ENCODE measurements around the gene CPXM1. TPM values are rescaled to one million over a fixed set of nuclear protein-coding genes. Genes with fewer than 3 reads are reported as not detected.

CPXM1 gene
- total and polyA plus RNA-seq, 4 donors, result 0.23 to 3.7 (median 3.4) TPM; not detected in 1

GRCh38 chr20:2807019-2807418, 6.6 kb upstream of the CPXM1 start:
- no peaks in the 10 kb centered on the region for H3K36me3 ChIP-seq (ENCODE audit: control insufficient read depth in 1 of 2, insufficient read depth in 2 of 2, low read length in 1 of 2)
- H3K4me1 ChIP-seq (ENCODE audit: control insufficient read depth in 1 of 2, insufficient read depth in 2 of 2, low read length in 2 of 2), result no peaks in the 10 kb centered on the region
- intact Hi-C loops (cut with DNase I), result no loop called here
- no peak overlapping the region for H3K4me3 ChIP-seq (ENCODE audit: low read length in 2 of 2)
- ATAC-seq (ENCODE audit: low FRiP score) (no peak), DNase-seq (no peak)
- H3K27ac ChIP-seq (ENCODE audit: low read depth in 1 of 2, low read length in 2 of 2), result no peak overlapping the region
- WGBS, 2 donors, result 75 to 85% methylated on average over 4 of the region's 4 CpGs
- H3K27me3 ChIP-seq (ENCODE audit: control insufficient read depth in 1 of 2, insufficient read depth in 2 of 2, low read length in 1 of 2), result no peaks in the 10 kb centered on the region
- no peaks in the 10 kb centered on the region for H3K9me3 ChIP-seq (ENCODE audit: control insufficient read depth, low read length)

GRCh38 chr20:2806351-2806701, 5.9 kb upstream of the CPXM1 start:
- no peaks in the 10 kb centered on the region for H3K36me3 ChIP-seq (ENCODE audit: control insufficient read depth in 1 of 2, insufficient read depth in 2 of 2, low read length in 1 of 2)
- DNase-seq, result no peak
- 39 to 42% methylated on average over 4 of the region's 4 CpGs for WGBS, 2 donors
- H3K9me3 ChIP-seq (ENCODE audit: control insufficient read depth, low read length), result no peaks in the 10 kb centered on the region
- H3K4me3 ChIP-seq (ENCODE audit: low read length in 2 of 2), result no peak overlapping the region
- no peak overlapping the region for H3K27ac ChIP-seq (ENCODE audit: low read depth in 1 of 2, low read length in 2 of 2)
- H3K4me1 ChIP-seq (ENCODE audit: control insufficient read depth in 1 of 2, insufficient read depth in 2 of 2, low read length in 2 of 2), result no peaks in the 10 kb centered on the region
- no peak for ATAC-seq (ENCODE audit: low FRiP score)
- intact Hi-C loops (cut with DNase I), result no loop called here
- H3K27me3 ChIP-seq (ENCODE audit: control insufficient read depth in 1 of 2, insufficient read depth in 2 of 2, low read length in 1 of 2), result no peaks in the 10 kb centered on the region

- Histone ChIP-seq H3K36me3 (ENCODE audit: control insufficient read depth in 1 of 2, insufficient read depth in 2 of 2, low read length in 1 of 2) (no peaks in the 10 kb centered on the region), H3K27me3 (ENCODE audit: control insufficient read depth in 1 of 2, insufficient read depth in 2 of 2, low read length in 1 of 2) (no peaks in the 10 kb centered on the region), H3K27ac (ENCODE audit: low read depth in 1 of 2, low read length in 2 of 2) (no peak overlapping the region), H3K4me3 (ENCODE audit: low read length in 2 of 2) (no peak overlapping the region), H3K9me3 (ENCODE audit: control insufficient read depth, low read length) (no peaks in the 10 kb centered on the region), H3K4me1 (ENCODE audit: control insufficient read depth in 1 of 2, insufficient read depth in 2 of 2, low read length in 2 of 2) (no peaks in the 10 kb centered on the region)
- intact Hi-C loops (cut with DNase I), result no loop called here
- DNase-seq (no peak), ATAC-seq (ENCODE audit: low FRiP score) (no peak)
- WGBS, 2 donors, result 13 to 14% methylated on average over 22 of the region's 22 CpGs
Observed at GRCh38 chr20:2805689-2806350, 5.4 kb upstream of the CPXM1 start.

- intact Hi-C loops (cut with DNase I), result no loop called here
- peak; percentile 47 for ATAC-seq (ENCODE audit: low FRiP score)
Observed at GRCh38 chr20:2804852-2805688, 4.6 kb upstream of the CPXM1 start.

GRCh38 chr20:2804041-2804828, 3.8 kb upstream of the CPXM1 start:
- Histone ChIP-seq H3K27ac (ENCODE audit: low read depth in 1 of 2, low read length in 2 of 2) (no peak overlapping the region), H3K27me3 (ENCODE audit: control insufficient read depth in 1 of 2, insufficient read depth in 2 of 2, low read length in 1 of 2) (no peaks in the 10 kb centered on the region), H3K9me3 (ENCODE audit: control insufficient read depth, low read length) (no peaks in the 10 kb centered on the region), H3K36me3 (ENCODE audit: control insufficient read depth in 1 of 2, insufficient read depth in 2 of 2, low read length in 1 of 2) (no peaks in the 10 kb centered on the region), H3K4me1 (ENCODE audit: control insufficient read depth in 1 of 2, insufficient read depth in 2 of 2, low read length in 2 of 2) (no peaks in the 10 kb centered on the region), H3K4me3 (ENCODE audit: low read length in 2 of 2) (no peak overlapping the region)
- intact Hi-C loops (cut with DNase I), result no loop called here
- no peak for DNase-seq
- WGBS, 2 donors, result 48 to 49% methylated on average over 16 of the region's 16 CpGs
- ATAC-seq (ENCODE audit: low FRiP score), result no peak

More at GRCh38 chr20:2804852-2805688, 4.6 kb upstream of the CPXM1 start:
- no peak overlapping the region for H3K27ac ChIP-seq (ENCODE audit: low read depth in 1 of 2, low read length in 2 of 2)
- 6 to 7% methylated on average over 34 to 49 of the region's 49 CpGs for WGBS, 2 donors
- no peaks in the 10 kb centered on the region for H3K9me3 ChIP-seq (ENCODE audit: control insufficient read depth, low read length)
- no peaks in the 10 kb centered on the region for H3K36me3 ChIP-seq (ENCODE audit: control insufficient read depth in 1 of 2, insufficient read depth in 2 of 2, low read length in 1 of 2)
- peak in 1 of 2 donors; percentile 71 for DNase-seq
- no peak overlapping the region for H3K4me3 ChIP-seq (ENCODE audit: low read length in 2 of 2)
- no peaks in the 10 kb centered on the region for H3K4me1 ChIP-seq (ENCODE audit: control insufficient read depth in 1 of 2, insufficient read depth in 2 of 2, low read length in 2 of 2)
- no peaks in the 10 kb centered on the region for H3K27me3 ChIP-seq (ENCODE audit: control insufficient read depth in 1 of 2, insufficient read depth in 2 of 2, low read length in 1 of 2)

- intact Hi-C loops (cut with DNase I), result no loop called here
- DNase-seq (no peak), ATAC-seq (ENCODE audit: low FRiP score) (no peak)
- H3K9me3 ChIP-seq (ENCODE audit: control insufficient read depth, low read length), result no peaks in the 10 kb centered on the region
- WGBS, 2 donors, result 6 to 9% methylated on average over 13 of the region's 13 CpGs
- no peaks in the 10 kb centered on the region for H3K4me1 ChIP-seq (ENCODE audit: control insufficient read depth in 1 of 2, insufficient read depth in 2 of 2, low read length in 2 of 2)
- no peaks in the 10 kb centered on the region for H3K36me3 ChIP-seq (ENCODE audit: control insufficient read depth in 1 of 2, insufficient read depth in 2 of 2, low read length in 1 of 2)
- H3K4me3 ChIP-seq (ENCODE audit: low read length in 2 of 2), result no peak overlapping the region
- no peaks in the 10 kb centered on the region for H3K27me3 ChIP-seq (ENCODE audit: control insufficient read depth in 1 of 2, insufficient read depth in 2 of 2, low read length in 1 of 2)
- H3K27ac ChIP-seq (ENCODE audit: low read depth in 1 of 2, low read length in 2 of 2), result no peak overlapping the region
Observed at GRCh38 chr20:2801286-2801728, 880 bp upstream of the CPXM1 start.

- 2 to 3% methylated on average over 52 to 61 of the region's 61 CpGs for WGBS, 2 donors
- intact Hi-C loops (cut with DNase I), result no loop called here
- no peak for ATAC-seq (ENCODE audit: low FRiP score)
Observed at GRCh38 chr20:2799688-2800520, 523 bp downstream of the CPXM1 start.

GRCh38 chr20:2799271-2799670, 1.2 kb downstream of the CPXM1 start:
- DNase-seq (no peak), ATAC-seq (ENCODE audit: low FRiP score) (no peak)
- Histone ChIP-seq H3K9me3 (ENCODE audit: control insufficient read depth, low read length) (no peaks in the 10 kb centered on the region), H3K36me3 (ENCODE audit: control insufficient read depth in 1 of 2, insufficient read depth in 2 of 2, low read length in 1 of 2) (no peaks in the 10 kb centered on the region), H3K27me3 (ENCODE audit: control insufficient read depth in 1 of 2, insufficient read depth in 2 of 2, low read length in 1 of 2) (no peaks in the 10 kb centered on the region), H3K4me1 (ENCODE audit: control insufficient read depth in 1 of 2, insufficient read depth in 2 of 2, low read length in 2 of 2) (no peaks in the 10 kb centered on the region), H3K27ac (ENCODE audit: low read depth in 1 of 2, low read length in 2 of 2) (no peak overlapping the region), H3K4me3 (ENCODE audit: low read length in 2 of 2) (no peak overlapping the region)
- intact Hi-C loops (cut with DNase I), result no loop called here
- 60 to 65% methylated on average over 9 of the region's 9 CpGs for WGBS, 2 donors

More at GRCh38 chr20:2799688-2800520, 523 bp downstream of the CPXM1 start:
- Histone ChIP-seq H3K27me3 (ENCODE audit: control insufficient read depth in 1 of 2, insufficient read depth in 2 of 2, low read length in 1 of 2) (no peaks in the 10 kb centered on the region), H3K4me3 (ENCODE audit: low read length in 2 of 2) (no peak overlapping the region), H3K27ac (ENCODE audit: low read depth in 1 of 2, low read length in 2 of 2) (no peak overlapping the region), H3K4me1 (ENCODE audit: control insufficient read depth in 1 of 2, insufficient read depth in 2 of 2, low read length in 2 of 2) (no peaks in the 10 kb centered on the region), H3K9me3 (ENCODE audit: control insufficient read depth, low read length) (no peaks in the 10 kb centered on the region), H3K36me3 (ENCODE audit: control insufficient read depth in 1 of 2, insufficient read depth in 2 of 2, low read length in 1 of 2) (no peaks in the 10 kb centered on the region)
- peak in 1 of 2 donors; percentile 76 for DNase-seq

Data from aorta (tissue), 5 donors.